NT2/D1 (cell line): ENCODE data around the gene GAA.

ENCODE experiments used
- DNase-seq: peaks from one replicate; pipeline ENCODE4 v3.0.0-alpha.2; 2011; ENCODE audit warnings: low read depth, low spot score
- H3K27me3 ChIP-seq: 2 replicates; pipeline ENCODE4 v1.6.0; 2011; ENCODE audit warnings: mild to moderate bottlenecking; ENCODE audit not compliant: insufficient read length, insufficient read depth
- H3K36me3 ChIP-seq: 2 replicates; pipeline ENCODE4 v1.6.1; 2011; ENCODE audit warnings: mild to moderate bottlenecking, low read length, mixed read lengths; ENCODE audit not compliant: insufficient read depth, insufficient read length
- H3K4me1 ChIP-seq: 2 replicates; pipeline ENCODE4 v1.5.1; 2011; ENCODE audit not compliant: insufficient read depth, insufficient read length
- H3K4me3 ChIP-seq: 2 replicates; pipeline ENCODE4 v1.5.1; 2011; ENCODE audit warnings: low read depth; ENCODE audit not compliant: insufficient read length
- H3K9ac ChIP-seq: 2 replicates; pipeline ENCODE4 v1.6.0; 2011; ENCODE audit warnings: low read depth; ENCODE audit not compliant: insufficient read length
- H3K9me3 ChIP-seq: 2 replicates; pipeline ENCODE4 v1.5.1; 2011; ENCODE audit warnings: mild to moderate bottlenecking, low read length; ENCODE audit not compliant: insufficient read depth
- SUZ12 ChIP-seq: IDR thresholded peaks from 2 replicates; pipeline ENCODE4 v1.6.1; 2011; ENCODE audit not compliant: insufficient read length, insufficient read depth; ENCODE audit errors: extremely low read depth
- YY1 ChIP-seq: IDR thresholded peaks from 2 replicates; pipeline ENCODE4 v1.6.1; 2011; ENCODE audit not compliant: insufficient read length, insufficient read depth
- ZNF274 ChIP-seq: IDR thresholded peaks from 2 replicates; pipeline ENCODE4 v1.6.1; 2011; ENCODE audit warnings: mild to moderate bottlenecking, low read depth, low read length

The GAA gene

GRCh38 chr17:80122026-80122575, 20.7 kb downstream of the GAA start:
- no peak for DNase-seq
- Histone ChIP-seq H3K4me3 (no peak overlapping the region), H3K36me3 (peaks cover 17% of the 10 kb centered on the region), H3K9me3 (no peaks in the 10 kb centered on the region), H3K4me1 (peaks cover 10% of the 10 kb centered on the region), H3K9ac (no peak overlapping the region), H3K27me3 (no peaks in the 10 kb centered on the region)
- no peak for TF ChIP-seq YY1
- no peak for TF ChIP-seq ZNF274

GRCh38 chr17:80122926-80123505, 21.6 kb downstream of the GAA start:
- DNase-seq = no peak
- TF ChIP-seq YY1 (no peak), ZNF274 (no peak), SUZ12 (no peak)
- Histone ChIP-seq H3K36me3 (peaks cover 9% of the 10 kb centered on the region), H3K4me3 (no peak overlapping the region), H3K9ac (no peak overlapping the region), H3K4me1 (peaks cover 9% of the 10 kb centered on the region), H3K9me3 (no peaks in the 10 kb centered on the region), H3K27me3 (no peaks in the 10 kb centered on the region)

GRCh38 chr17:80123791-80124190, 22.4 kb downstream of the GAA start:
- H3K4me1 ChIP-seq = peaks cover 9% of the 10 kb centered on the region
- no peak overlapping the region for H3K4me3 ChIP-seq
- no peaks in the 10 kb centered on the region for H3K9me3 ChIP-seq
- TF ChIP-seq SUZ12 = no peak
- no peak for TF ChIP-seq ZNF274
- no peak for TF ChIP-seq YY1
- no peak for DNase-seq
- H3K36me3 ChIP-seq = peaks cover 2% of the 10 kb centered on the region
- no peak overlapping the region for H3K9ac ChIP-seq
- no peaks in the 10 kb centered on the region for H3K27me3 ChIP-seq

GRCh38 chr17:80124351-80124981, 23.1 kb downstream of the GAA start:
- TF ChIP-seq ZNF274 = no peak
- no peak for TF ChIP-seq YY1
- TF ChIP-seq SUZ12 = no peak
- H3K27me3 ChIP-seq = no peaks in the 10 kb centered on the region
- H3K4me3 ChIP-seq = no peak overlapping the region
- peak; percentile 47 for DNase-seq
- peaks cover 13% of the 10 kb centered on the region for H3K4me1 ChIP-seq
- H3K36me3 ChIP-seq = no peaks in the 10 kb centered on the region
- no peaks in the 10 kb centered on the region for H3K9me3 ChIP-seq
- peak overlapping the region; percentile 14 for H3K9ac ChIP-seq

GRCh38 chr17:80125656-80126448, 24.5 kb downstream of the GAA start:
- Histone ChIP-seq H3K4me1 (peaks cover 13% of the 10 kb centered on the region), H3K9ac (no peak overlapping the region), H3K9me3 (no peaks in the 10 kb centered on the region), H3K27me3 (no peaks in the 10 kb centered on the region), H3K4me3 (no peak overlapping the region), H3K36me3 (no peaks in the 10 kb centered on the region)
- no peak for DNase-seq
- TF ChIP-seq SUZ12 (no peak), ZNF274 (no peak), YY1 (no peak)

GRCh38 chr17:80126449-80126715, 25.0 kb downstream of the GAA start:
- Histone ChIP-seq H3K4me3 (no peak overlapping the region), H3K36me3 (no peaks in the 10 kb centered on the region), H3K4me1 (peaks cover 13% of the 10 kb centered on the region), H3K9ac (no peak overlapping the region), H3K9me3 (no peaks in the 10 kb centered on the region), H3K27me3 (no peaks in the 10 kb centered on the region)
- no peak for DNase-seq
- TF ChIP-seq ZNF274 (no peak), SUZ12 (no peak), YY1 (no peak)

GRCh38 chr17:80129006-80129565, 27.7 kb downstream of the GAA start:
- H3K4me3 ChIP-seq = no peak overlapping the region
- no peak for TF ChIP-seq YY1
- TF ChIP-seq ZNF274 = no peak
- no peak for TF ChIP-seq SUZ12
- H3K9ac ChIP-seq = no peak overlapping the region
- H3K4me1 ChIP-seq = peaks cover 9% of the 10 kb centered on the region
- H3K36me3 ChIP-seq = peaks cover 16% of the 10 kb centered on the region
- no peak for DNase-seq
- H3K9me3 ChIP-seq = no peaks in the 10 kb centered on the region
- H3K27me3 ChIP-seq = no peaks in the 10 kb centered on the region
